Uterus (tissue), 2 donors: ENCODE data around the gene NGLY1.

Experiments used
- CTCF ChIP-seq, 4 experiments: fragments of 200-600 bp in 2 of 4; fragments of 450-650 bp in 2 of 4; sonication (generic) in 2 of 4; IDR thresholded peaks; one replicate each; pipeline ENCODE4 v1.5.1; 2016 to 2019; ENCODE audit warnings: antibody characterized with exemption in 4 of 4, mild to moderate bottlenecking in 2 of 4, moderate library complexity in 1 of 4
- POLR2A ChIP-seq, 2 donors: fragments of 450-650 bp; IDR thresholded peaks; one replicate each; pipeline ENCODE4 v1.6.1; 2016; ENCODE audit warnings: antibody characterized with exemption in 2 of 2, mild to moderate bottlenecking in 1 of 2, moderate library complexity in 1 of 2

- TF ChIP-seq CTCF (IDR thresholded peaks at IDR 0.05) (no peak), POLR2A (IDR thresholded peaks at IDR 0.05) (no peak)
These were observed 104.1 kb downstream of the NGLY1 start for GRCh38 chr3:25679166-25679565.
